ENCODE results near the gene RRBP1. TPM values are rescaled to one million over a fixed set of nuclear protein-coding genes. Genes with fewer than 3 reads are reported as not detected.

RRBP1 gene
- total RNA-seq, 1 donor from 2014 or later = 222 TPM

DNA sequence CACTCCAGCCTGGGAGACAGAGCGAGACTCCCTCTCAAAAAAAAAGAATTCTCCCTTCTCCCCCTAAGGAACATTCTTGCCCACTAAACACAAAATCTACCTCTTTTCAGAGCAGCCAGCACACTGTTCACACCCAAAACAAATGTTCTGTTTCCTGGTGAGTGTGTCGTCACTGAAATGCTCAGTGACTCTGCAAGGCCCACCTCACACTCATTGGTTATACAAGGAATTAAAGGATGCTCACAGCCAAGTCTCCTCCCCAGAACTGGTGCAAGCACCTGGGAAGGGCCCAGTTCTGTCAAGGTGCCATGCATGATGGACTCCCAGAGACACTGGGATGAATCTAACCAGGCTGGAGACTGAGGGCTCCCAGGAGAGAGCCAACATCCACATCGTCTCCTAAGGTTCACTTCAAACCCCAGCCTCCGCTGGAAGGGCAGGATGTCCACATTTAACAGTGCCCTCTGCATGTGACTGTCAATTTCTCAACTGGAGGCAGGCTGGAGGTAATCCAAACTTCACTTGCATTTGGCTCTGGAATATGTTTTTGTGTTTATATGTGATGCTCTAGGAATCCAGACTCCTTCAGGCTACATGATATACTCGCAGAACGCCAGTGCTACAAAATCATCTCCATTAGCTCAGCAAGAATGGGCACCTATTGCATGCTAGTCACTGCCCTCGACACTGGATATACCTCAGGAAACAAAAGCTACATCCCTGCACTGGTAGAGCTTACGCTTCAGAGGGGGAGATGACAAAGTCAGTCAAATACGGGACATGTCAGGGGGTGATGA, 7.1 kb downstream of the RRBP1 start:
- Mint-ChIP-seq H3K9me3 (ENCODE audit: low read depth) (no peaks in the 10 kb centered on the region), H3K4me3 (ENCODE audit: low read depth) (no peak overlapping the region), H3K27ac (no peak overlapping the region), H3K4me1 (ENCODE audit: low read depth) (peaks cover 35% of the 10 kb centered on the region), H3K27me3 (no peaks in the 10 kb centered on the region), H3K36me3 (ENCODE audit: insufficient read depth) (peaks cover 20% of the 10 kb centered on the region)
- no peak for DNase-seq (ENCODE audit: low spot score, unreplicated experiment)
- TF ChIP-seq, protein P1, sequence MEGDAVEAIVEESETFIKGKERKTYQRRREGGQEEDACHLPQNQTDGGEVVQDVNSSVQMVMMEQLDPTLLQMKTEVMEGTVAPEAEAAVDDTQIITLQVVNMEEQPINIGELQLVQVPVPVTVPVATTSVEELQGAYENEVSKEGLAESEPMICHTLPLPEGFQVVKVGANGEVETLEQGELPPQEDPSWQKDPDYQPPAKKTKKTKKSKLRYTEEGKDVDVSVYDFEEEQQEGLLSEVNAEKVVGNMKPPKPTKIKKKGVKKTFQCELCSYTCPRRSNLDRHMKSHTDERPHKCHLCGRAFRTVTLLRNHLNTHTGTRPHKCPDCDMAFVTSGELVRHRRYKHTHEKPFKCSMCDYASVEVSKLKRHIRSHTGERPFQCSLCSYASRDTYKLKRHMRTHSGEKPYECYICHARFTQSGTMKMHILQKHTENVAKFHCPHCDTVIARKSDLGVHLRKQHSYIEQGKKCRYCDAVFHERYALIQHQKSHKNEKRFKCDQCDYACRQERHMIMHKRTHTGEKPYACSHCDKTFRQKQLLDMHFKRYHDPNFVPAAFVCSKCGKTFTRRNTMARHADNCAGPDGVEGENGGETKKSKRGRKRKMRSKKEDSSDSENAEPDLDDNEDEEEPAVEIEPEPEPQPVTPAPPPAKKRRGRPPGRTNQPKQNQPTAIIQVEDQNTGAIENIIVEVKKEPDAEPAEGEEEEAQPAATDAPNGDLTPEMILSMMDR (IDR thresholded peaks at IDR 0.05; ENCODE audit: unreplicated experiment) = no peak

DNA sequence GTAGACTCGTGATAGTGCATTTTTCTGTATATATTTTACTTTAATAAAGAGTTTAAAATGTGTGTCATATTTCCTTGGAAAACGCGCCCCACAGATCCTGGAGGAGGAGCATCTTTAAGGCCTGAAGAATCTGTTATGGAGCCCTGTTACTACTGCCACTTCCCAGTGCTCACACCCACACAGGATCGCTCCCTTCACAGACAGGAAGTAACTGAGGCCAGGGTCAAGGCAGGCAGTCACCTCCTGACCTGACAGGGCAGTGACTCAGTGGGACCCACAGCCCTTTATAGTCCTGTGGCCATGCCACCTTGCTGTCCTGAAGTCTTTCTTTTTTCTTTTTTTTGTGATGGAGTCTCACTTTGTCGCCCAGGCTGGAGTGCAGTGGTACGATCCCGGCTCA, 9.0 kb downstream of the RRBP1 start:
- H3K4me3 Mint-ChIP-seq (ENCODE audit: low read depth) = no peak overlapping the region
- peaks cover 22% of the 10 kb centered on the region for H3K4me1 Mint-ChIP-seq (ENCODE audit: low read depth)
- H3K9me3 Mint-ChIP-seq (ENCODE audit: low read depth) = no peaks in the 10 kb centered on the region
- DNase-seq (ENCODE audit: low spot score, unreplicated experiment) = no peak
- peaks cover 23% of the 10 kb centered on the region for H3K36me3 Mint-ChIP-seq (ENCODE audit: insufficient read depth)
- H3K27me3 Mint-ChIP-seq = no peaks in the 10 kb centered on the region
- TF ChIP-seq, protein P1 (IDR thresholded peaks at IDR 0.05; ENCODE audit: unreplicated experiment) = no peak
- peak overlapping the region; percentile 53 for H3K27ac Mint-ChIP-seq

DNA sequence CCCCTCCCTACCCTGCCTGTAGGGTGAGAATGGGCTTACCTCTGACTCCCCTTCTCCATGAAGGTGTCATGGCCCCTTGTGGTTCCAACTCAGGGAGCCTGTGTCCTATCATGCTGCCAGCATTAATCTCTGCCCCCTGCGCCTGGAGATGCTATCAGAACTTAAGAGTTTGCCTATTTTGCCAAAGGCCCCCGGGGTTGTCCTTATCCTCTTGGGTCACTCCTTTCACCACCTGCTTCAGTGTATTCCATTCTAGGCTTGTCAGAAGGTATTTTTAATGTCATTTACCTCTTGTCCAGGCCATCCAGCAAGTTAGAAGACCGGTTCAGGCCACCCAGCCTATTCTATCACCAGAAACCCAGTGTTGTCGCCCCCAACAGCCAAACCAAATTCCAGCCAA, 10.5 kb downstream of the RRBP1 start:
- H3K27ac Mint-ChIP-seq = no peak overlapping the region
- H3K9me3 Mint-ChIP-seq (ENCODE audit: low read depth) = no peaks in the 10 kb centered on the region
- DNase-seq (ENCODE audit: low spot score, unreplicated experiment) = no peak
- no peaks in the 10 kb centered on the region for H3K27me3 Mint-ChIP-seq
- peaks cover 13% of the 10 kb centered on the region for H3K4me1 Mint-ChIP-seq (ENCODE audit: low read depth)
- H3K36me3 Mint-ChIP-seq (ENCODE audit: insufficient read depth) = peaks cover 27% of the 10 kb centered on the region
- TF ChIP-seq, protein P1 (IDR thresholded peaks at IDR 0.05; ENCODE audit: unreplicated experiment) = no peak
- no peak overlapping the region for H3K4me3 Mint-ChIP-seq (ENCODE audit: low read depth)

DNA sequence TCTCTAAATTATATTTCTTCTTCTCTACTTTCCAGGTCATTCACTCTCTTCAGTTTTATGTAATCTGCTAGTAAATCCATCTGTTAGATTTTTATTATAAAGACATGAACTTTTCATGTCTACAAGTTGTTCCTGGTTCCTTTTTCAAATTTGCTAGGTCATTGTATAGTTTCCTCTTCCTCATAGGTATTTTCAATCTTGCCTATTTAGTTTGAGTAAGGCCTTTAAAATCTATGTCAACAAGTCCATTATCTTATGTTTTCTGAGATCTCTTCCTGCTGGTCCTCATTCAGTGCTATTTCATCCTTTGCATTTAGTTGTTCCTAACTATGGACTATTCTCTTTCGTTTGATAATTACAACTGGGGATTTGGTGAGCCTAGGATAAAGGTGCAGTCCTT, 11.0 kb downstream of the RRBP1 start:
- peaks cover 25% of the 10 kb centered on the region for H3K36me3 Mint-ChIP-seq (ENCODE audit: insufficient read depth)
- H3K4me1 Mint-ChIP-seq (ENCODE audit: low read depth) = peaks cover 12% of the 10 kb centered on the region
- DNase-seq (ENCODE audit: low spot score, unreplicated experiment) = no peak
- no peaks in the 10 kb centered on the region for H3K9me3 Mint-ChIP-seq (ENCODE audit: low read depth)
- H3K4me3 Mint-ChIP-seq (ENCODE audit: low read depth) = no peak overlapping the region
- H3K27ac Mint-ChIP-seq = no peak overlapping the region
- no peaks in the 10 kb centered on the region for H3K27me3 Mint-ChIP-seq
- TF ChIP-seq, protein P1 (IDR thresholded peaks at IDR 0.05; ENCODE audit: unreplicated experiment) = no peak

DNA sequence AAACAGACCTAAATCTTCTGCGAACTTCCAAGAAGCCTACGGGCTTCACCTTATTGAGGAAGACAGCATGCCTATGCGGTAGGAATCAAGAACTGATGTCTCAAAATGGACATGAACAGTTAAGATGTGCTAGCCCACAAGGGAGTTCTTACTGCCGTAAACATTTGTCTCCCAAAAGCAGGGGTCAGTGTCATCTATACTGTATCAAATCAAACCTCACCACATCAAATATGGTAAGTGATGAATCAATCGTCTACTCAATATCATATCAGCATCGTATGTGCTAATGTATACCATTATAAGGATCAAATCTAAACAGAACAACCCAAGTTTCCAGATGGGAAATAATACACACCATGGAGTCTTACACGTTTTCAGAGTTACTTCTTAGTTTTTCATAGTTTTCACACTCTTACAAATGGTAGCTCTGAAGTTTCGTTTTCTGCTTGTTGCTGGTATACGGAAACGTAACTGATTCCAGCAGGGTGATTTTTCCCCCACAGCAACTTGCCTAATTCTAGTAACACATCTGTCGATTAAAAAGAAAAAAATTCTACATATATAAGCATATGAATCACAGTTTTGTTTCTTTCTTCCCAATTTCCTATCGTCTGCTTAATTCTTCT, 12.6 kb downstream of the RRBP1 start:
- no peaks in the 10 kb centered on the region for H3K9me3 Mint-ChIP-seq (ENCODE audit: low read depth)
- H3K27me3 Mint-ChIP-seq = no peaks in the 10 kb centered on the region
- DNase-seq (ENCODE audit: low spot score, unreplicated experiment) = no peak
- H3K36me3 Mint-ChIP-seq (ENCODE audit: insufficient read depth) = peaks cover 22% of the 10 kb centered on the region
- TF ChIP-seq, protein P1 (IDR thresholded peaks at IDR 0.05; ENCODE audit: unreplicated experiment) = no peak
- H3K4me1 Mint-ChIP-seq (ENCODE audit: low read depth) = peaks cover 10% of the 10 kb centered on the region
- H3K27ac Mint-ChIP-seq = no peak overlapping the region
- H3K4me3 Mint-ChIP-seq (ENCODE audit: low read depth) = no peak overlapping the region
